ENCODE measurements around the gene EFHC1. TPM values are rescaled to one million over a fixed set of nuclear protein-coding genes. Genes with fewer than 3 reads are reported as not detected.

The EFHC1 gene
- total and polyA plus RNA-seq, 2 of the 13 experiments (the other 11 are each of a cell fraction or from before 2014, with no cell fraction given): 23.4 to 29.5 TPM

- TF ChIP-seq SOX6 (IDR thresholded peaks at IDR 0.05) (no peak), SOX6 (CRISPR knock-in tag; IDR thresholded peaks at IDR 0.05) (peak; percentile 71), CREBL2 (CRISPR knock-in tag; IDR thresholded peaks at IDR 0.05; ENCODE audit: borderline replicate concordance) (peak; percentile 24; the same call in 1 of the 2 replicates), ZBTB33 (CRISPR knock-in tag; IDR thresholded peaks at IDR 0.05) (0 out of 2 replicates have a peak, but pooled peaks have one; percentile 55), ZNF879 (CRISPR knock-in tag; IDR thresholded peaks at IDR 0.05) (no peak), FOXA3 (CRISPR knock-in tag; IDR thresholded peaks at IDR 0.05) (peak; percentile 74; the same call in 1 of the 2 replicates), MXD3 (CRISPR knock-in tag; IDR thresholded peaks at IDR 0.05) (peak; percentile 89), ZNF567 (CRISPR knock-in tag; IDR thresholded peaks at IDR 0.05; ENCODE audit: borderline replicate concordance) (peak; percentile 65; the same call in 1 of the 2 replicates), SP5 (CRISPR knock-in tag; IDR thresholded peaks at IDR 0.05; ENCODE audit: borderline replicate concordance, low read depth) (peak; percentile 98), NKX3-1 (CRISPR knock-in tag; IDR thresholded peaks at IDR 0.05) (peak; percentile 70; the same call in 1 of the 2 replicates), SP4 (CRISPR knock-in tag; IDR thresholded peaks at IDR 0.05) (peak; percentile 100), ZNF10 (CRISPR knock-in tag; IDR thresholded peaks at IDR 0.05; ENCODE audit: borderline replicate concordance, low read depth) (no peak), ZNF7 (CRISPR knock-in tag; IDR thresholded peaks at IDR 0.05) (no peak), RBFOX2 (IDR thresholded peaks at IDR 0.05; ENCODE audit: low read depth, low read length) (peak; percentile 99), HOXD1 (CRISPR knock-in tag; IDR thresholded peaks at IDR 0.05) (peak; percentile 83), ZNF619 (CRISPR knock-in tag; IDR thresholded peaks at IDR 0.05) (peak; percentile 72; the same call in 1 of the 2 replicates), NONO (IDR thresholded peaks at IDR 0.05) (no peak), NONO (CRISPR knock-in tag; conservative IDR thresholded peaks at IDR 0.05) (peak; percentile 86), CCAR2 (optimal IDR thresholded peaks at IDR 0.05; ENCODE audit: low read depth, low read length) (no peak), TFDP2 (CRISPR knock-in tag; IDR thresholded peaks at IDR 0.05) (peak; percentile 88), ZNF160 (CRISPR knock-in tag; IDR thresholded peaks at IDR 0.05) (peak; percentile 39; the same call in 1 of the 2 replicates), POLR2AphosphoS2 (IDR thresholded peaks at IDR 0.05; ENCODE audit: low read depth, low read length) (no peak), HDAC6 (IDR thresholded peaks at IDR 0.05; ENCODE audit: low read depth, low read length) (no peak), SP1 (IDR thresholded peaks at IDR 0.05) (peak; percentile 95), SP1 (CRISPR knock-in tag; IDR thresholded peaks at IDR 0.05) (peak; percentile 99), NR2F2 (IDR thresholded peaks at IDR 0.05; ENCODE audit: borderline replicate concordance, low read depth) (no peak), ZNF18 (CRISPR knock-in tag; IDR thresholded peaks at IDR 0.05; ENCODE audit: insufficient replicate concordance) (no peak)
Observed at GRCh38 chr6:52419809-52420667, at the start of gene EFHC1 (continued).
